Transverse colon (tissue), 4 donors: ENCODE data around the gene PLAAT3.
"Not testable (repeated sequence)": the region's sequence is repeated elsewhere in the genome, so short reads cannot be mapped to it uniquely, and the experiment has no call there.

Experiments used
- EP300 ChIP-seq: sonication (generic); formaldehyde crosslinking; IDR thresholded peaks from one replicate; pipeline ENCODE4 v1.6.1; 2017; ENCODE audit warnings: antibody characterized with exemption, low read depth
- POLR2A ChIP-seq: fragments of 450-650 bp; IDR thresholded peaks from one replicate; pipeline ENCODE4 v1.6.1; 2016; ENCODE audit warnings: antibody characterized with exemption, mild to moderate bottlenecking, moderate library complexity
- POLR2AphosphoS5 ChIP-seq, 3 donors: sonication (generic); formaldehyde crosslinking; IDR thresholded peaks; one replicate each; pipeline ENCODE4 v1.6.1; 2016; ENCODE audit warnings: antibody characterized with exemption in 3 of 3
- TF ChIP-seq, protein P1 (sequence below), 5 experiments: fragments of 200-600 bp in 3 of 5; fragments of 450-650 bp in 2 of 5; sonication (generic) in 3 of 5; IDR thresholded peaks; 1 replicate in 2 of 5; 2 replicates in 3 of 5; pipeline ENCODE4 v1.5.1; 2016 to 2017; ENCODE audit warnings: antibody characterized with exemption in 5 of 5, inconsistent platforms in 3 of 5, mild to moderate bottlenecking in 2 of 5, moderate library complexity in 1 of 5

GRCh38 chr11:63638436-63638835, 24.2 kb upstream of the PLAAT3 start:
- TF ChIP-seq POLR2A; POLR2AphosphoS5 (IDR thresholded peaks at IDR 0.05); EP300: not testable (repeated sequence)
- TF ChIP-seq, protein P1, sequence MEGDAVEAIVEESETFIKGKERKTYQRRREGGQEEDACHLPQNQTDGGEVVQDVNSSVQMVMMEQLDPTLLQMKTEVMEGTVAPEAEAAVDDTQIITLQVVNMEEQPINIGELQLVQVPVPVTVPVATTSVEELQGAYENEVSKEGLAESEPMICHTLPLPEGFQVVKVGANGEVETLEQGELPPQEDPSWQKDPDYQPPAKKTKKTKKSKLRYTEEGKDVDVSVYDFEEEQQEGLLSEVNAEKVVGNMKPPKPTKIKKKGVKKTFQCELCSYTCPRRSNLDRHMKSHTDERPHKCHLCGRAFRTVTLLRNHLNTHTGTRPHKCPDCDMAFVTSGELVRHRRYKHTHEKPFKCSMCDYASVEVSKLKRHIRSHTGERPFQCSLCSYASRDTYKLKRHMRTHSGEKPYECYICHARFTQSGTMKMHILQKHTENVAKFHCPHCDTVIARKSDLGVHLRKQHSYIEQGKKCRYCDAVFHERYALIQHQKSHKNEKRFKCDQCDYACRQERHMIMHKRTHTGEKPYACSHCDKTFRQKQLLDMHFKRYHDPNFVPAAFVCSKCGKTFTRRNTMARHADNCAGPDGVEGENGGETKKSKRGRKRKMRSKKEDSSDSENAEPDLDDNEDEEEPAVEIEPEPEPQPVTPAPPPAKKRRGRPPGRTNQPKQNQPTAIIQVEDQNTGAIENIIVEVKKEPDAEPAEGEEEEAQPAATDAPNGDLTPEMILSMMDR (IDR thresholded peaks at IDR 0.05), result not testable (repeated sequence)
